Measurements from ENCODE around the gene P2RY8.
"Not testable (repeated sequence)": the region's sequence is repeated elsewhere in the genome, so short reads cannot be mapped to it uniquely, and the experiment has no call there.

The P2RY8 gene

DNA sequence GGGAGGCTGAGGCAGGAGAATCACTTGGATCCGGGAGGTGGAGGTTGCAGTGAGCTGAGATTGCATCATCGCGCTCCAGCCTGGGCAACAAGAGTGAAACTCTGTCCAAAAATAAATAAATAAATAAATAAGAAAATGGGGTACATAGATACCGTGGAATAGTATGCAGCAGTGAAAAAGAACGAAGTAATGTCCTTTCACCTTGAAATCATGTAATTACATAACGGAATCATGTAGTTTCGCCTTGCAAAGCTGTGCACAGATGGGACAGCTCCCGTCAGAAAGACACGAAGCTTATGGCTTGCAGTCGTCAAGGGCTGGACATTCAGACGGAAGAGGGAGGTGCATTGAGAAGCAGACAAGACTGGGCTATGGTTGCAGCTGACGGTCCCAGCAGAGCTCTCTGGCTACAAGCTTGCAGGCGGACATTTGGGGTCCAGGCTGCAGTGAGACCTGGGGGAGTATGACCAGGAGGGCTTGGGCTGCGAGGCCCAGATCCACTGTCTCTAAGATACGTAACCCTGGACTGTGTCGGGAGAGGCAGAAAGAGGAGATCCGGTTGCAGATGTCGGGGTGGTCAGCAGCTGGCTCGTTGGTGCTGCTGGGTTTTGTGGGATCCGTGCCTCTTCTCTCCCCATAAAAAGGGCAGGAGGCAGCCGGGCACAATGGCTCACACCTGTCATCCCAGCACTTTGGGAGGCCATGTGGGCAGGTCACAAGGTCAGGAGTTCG is 6.2 kb upstream of the P2RY8 start:
- no peak for DNase-seq

DNA sequence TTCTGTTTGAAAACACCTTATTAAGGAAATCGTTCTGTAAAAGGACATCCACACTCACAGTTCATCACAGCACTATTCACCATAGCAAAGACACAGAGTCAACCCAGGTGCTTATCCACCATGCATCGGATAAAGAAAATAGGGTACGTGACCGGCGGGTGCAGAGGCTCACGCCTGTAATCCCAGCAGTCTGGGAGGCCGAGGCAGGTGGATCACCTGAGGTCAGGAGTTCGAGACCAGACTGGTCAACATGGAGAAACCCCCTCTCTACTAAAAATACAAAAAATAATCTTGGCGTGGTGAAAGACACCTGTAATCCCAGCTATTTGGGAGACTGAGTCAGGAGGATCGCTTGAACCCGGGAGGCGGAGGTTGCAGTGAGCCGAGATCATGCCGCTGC is 2.2 kb upstream of the P2RY8 start:
- not testable (repeated sequence) for DNase-seq

DNA sequence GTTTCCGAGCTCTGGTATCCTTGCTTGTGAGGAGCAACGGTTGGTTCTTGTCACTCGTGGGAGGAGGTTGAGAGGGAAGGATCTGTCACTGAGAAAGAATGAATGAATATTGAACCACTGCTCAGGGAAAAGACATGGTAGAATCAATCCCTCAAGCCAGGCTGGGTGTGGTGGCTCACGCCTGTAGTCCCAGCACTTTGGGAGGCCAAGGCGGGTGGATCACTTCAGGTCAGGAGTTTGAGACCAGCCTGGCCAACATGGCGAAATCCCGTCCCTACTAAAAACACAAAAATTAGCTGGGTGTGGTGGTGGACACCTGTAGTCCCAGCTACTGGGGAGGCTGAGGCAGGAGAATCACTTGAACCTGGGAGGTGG is 718 bp upstream of the P2RY8 start:
- DNase-seq: not testable (repeated sequence)

DNA sequence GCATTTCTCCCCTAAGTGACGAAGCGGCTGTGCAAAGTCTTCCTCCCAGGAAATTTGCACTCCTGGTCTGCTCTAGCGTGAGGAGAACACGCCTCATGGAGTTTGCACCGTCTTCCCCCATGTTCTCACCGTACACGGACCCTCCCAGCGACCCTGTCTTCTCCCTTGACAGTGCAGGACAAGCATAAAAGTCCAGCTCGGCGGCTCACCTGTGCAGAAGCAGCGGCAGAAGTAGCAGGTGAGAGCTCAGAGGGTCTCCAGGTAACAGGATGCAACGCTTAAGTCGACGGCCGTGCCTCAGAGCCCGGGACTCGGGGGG is 314 bp downstream of the P2RY8 start:
- no peak for DNase-seq

DNA sequence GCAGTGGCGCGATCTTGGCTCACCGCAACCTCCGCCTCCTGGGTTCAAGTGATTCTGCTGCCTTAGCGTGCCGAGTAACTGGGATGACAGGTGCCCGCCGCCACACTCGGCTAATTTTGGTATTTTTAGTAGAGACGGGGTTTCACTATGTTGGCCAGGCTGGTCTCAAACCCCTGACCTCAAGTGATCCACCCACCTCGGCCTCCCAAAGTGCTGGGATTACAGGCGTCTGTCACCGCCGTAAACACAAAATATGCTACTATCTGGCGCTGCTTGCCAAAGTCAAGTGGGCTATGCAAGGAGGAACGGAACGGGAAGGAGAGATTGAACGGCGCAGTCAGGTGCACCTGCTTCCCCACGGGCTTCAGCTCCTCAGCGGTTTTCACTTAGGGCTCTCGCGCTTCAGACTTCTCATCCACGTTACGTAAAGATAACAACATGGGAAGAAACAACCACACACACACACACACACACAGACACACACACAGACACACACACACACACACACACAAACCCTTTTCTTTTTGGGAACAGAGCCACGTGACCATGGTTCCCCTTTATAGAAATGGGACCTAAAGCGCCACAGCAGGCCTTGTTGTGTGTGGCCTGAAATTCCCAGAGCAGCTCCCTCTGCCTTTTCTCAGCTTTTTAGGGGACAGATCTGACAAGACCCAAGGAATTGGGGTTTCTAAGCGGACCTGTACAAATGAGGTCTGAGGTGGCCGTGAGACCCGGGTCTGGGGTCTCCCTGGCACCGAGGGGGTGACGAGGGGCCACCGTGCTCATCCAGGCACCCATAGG is 1.5 kb downstream of the P2RY8 start:
- DNase-seq: peak; percentile 3

DNA sequence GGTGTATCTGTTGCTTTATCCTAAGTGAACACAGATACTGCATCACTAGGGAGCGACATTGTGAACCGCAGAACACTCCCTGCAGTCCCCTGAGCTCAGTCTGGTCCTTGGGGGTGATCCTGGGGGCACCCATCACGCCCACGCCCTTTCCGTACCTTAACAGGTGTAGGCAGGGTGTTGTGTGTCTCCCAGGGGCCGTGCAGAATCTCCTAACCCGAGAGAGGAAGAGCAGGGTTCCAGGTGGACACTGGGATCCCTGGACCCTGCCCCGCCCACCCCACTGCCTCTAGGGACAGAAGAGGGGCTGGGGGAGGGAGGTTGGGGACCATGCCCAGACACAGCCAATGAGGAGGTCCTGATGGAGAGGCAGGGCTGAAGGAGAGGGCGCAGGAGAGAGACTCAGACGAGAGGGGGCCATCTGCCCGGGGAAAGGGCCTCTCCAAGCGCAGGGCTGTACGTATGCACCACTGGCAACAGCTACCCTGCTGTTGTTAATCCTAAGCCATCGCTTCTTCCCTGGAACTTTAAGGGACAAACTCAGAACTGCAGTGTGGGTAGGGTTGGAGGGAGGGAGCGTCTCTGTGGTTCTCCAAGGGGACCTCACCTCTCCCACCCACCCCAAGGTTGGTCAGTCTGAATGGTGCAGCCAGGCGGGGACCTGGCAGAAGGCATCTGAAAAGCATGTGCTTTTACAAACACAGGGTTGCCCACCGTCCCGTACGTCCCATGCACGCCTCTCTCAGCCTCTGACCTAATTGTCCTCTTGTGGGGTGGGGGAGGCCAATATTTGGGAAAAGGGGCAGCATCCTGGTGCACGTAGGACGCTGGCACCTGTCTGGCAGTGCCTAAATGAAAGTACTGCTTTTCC is 2.5 kb downstream of the P2RY8 start:
- no peak for DNase-seq

DNA sequence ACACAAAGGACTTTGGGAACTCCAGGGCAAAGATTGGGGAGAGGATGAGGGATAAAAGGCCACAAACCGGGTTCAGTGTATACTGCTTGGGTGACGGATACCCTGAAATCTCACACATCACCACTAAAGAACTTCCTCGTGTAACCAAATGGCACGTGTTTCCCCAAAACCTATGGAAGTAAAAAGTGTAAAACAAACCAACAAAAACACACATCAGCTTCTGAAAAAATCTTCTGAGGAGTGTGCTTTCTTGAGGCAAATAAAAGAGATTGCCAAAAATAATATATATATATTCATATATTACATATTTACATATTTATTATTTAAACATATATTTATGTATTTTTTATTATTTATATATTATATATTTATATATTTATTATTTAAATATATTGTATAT is 3.9 kb downstream of the P2RY8 start:
- no peak for DNase-seq

DNA sequence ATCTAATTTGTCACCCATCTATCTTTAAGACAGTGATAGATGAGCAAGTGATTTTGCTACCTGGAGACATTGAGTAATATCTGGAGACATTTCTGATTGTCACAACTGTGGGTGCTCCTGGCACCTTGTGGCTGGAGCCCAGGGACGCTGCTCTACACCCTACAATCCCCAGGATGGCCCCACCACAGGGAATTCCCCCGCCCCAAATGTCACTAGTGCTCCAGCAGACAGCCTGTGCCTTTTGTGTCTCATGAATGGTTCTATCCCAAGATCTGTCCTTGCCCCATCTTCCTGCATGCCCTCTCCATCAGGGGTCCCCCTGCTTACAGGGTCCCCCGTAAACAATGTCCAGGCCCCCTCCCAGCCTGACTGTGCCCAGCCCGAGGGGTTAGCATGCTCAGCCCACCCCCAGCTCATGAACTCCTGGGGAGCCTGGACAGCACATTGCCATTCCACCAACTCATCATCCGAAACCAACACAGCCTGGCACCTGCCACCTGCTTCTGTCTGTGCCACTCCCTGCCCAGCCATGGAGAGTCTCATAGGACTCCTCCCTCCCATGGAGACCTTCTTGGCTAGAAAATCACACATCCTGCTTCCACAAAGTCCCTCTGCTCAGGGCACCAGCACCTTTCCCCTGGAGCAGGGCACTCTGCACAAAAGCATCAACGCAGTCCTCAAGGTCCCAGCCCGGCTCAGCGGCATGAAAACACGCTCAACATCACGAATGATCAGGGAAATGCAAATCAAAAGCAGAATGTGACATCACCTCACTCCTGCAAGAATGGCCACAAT is 5.7 kb downstream of the P2RY8 start:
- no peak for DNase-seq

DNA sequence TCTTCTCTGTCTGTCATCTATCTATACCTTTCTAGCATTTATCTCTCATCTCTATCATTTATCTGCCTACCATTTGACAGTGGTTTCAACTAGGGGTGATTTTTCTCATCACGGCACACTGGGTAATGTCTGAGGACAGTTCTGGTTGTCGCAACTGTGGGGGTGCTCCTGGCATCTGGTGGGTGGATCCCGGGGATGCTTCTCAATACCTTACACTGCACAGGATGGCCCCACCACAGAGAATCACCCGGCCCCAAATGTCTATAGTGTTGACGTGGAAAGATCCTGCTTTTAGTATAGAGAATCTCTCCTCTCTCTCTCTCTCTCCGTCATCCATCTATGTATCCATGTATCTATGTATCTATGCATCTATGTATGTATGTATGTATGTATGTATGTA is 7.2 kb downstream of the P2RY8 start:
- DNase-seq: no peak

DNA sequence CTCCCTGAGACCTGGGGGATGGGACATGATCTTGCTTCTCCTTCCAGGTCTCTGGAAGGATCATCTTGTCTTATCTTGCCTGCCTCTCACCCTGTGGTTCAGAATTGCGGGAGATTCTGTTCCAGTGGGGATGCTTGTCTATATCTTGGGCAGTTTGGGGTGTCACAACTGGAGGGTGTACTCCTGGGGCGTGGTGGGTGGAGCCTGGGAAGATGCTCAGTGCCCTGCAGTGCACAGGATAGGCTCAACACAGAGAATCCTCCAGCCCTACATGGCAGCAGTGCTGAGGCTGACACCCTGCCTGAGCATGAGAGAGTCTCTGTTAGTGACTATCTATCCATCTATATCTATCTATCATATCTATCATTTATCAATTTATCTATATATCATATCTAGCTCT is 7.7 kb downstream of the P2RY8 start:
- DNase-seq: no peak

DNA sequence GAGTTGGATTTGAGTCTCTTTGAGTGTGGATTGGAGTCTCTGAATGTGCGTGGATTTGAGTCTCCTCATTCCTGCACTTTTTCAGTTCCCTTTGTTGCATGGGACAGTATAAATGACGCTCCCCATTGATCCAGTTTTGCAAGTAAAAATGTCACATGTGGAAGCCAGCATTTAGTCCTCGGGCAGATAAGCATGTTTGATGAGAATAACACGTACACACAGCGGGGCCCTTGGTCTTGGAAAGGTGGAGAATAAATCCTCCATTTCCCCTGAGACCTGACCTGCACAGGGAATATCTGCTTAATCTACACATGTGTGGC is 8.1 kb downstream of the P2RY8 start:
- DNase-seq: no peak

DNA sequence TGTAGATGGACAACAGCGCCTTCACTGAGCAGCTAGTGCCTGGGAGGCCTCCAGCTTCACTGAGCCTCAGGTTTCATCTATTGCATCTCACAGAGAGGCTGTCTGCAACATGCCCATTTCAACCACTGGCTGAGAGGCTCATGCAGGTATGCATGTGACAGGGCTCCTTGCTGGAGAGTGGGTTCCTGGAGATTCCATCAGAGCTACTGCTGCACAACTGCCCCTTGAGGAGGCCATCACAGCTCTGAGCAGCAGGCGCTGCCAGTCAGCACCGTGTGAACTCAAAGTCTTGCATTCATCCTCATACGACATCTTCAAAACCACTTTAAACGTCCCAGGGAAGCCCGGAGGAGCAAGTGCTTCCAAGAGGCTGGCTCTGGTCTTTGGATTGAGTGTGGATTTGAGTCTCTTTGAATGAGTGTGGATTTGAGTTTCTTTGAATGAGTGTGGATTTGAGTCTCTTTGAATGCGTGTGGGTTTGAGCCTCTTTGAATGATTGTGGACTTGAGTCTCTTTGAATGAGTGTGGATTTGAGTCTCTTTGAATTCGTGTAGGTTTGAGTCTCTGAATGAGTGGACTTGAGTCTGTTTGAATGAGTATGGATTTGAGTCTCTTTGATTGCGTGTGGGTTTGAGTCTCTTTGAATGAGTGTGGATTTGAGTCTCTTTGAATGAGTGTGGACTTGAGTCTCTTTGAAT is 8.7 kb downstream of the P2RY8 start:
- DNase-seq: no peak

DNA sequence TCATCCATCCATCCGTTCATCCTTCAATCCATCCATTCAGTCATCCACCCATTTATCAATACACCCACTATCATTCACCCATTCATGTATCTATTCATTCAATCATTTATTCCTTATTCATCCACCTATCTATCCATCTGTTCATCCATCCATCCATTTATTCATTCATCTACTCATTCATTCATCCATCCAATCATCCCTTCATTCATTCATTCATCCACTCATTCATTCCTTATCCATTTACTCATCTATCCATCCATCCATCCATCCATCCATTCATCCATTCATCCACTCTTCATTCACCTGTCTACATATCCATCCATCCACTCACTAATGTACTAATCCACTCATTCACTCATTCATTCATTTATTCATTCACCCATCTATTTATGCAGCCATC is 9.5 kb downstream of the P2RY8 start:
- no peak for DNase-seq

DNA sequence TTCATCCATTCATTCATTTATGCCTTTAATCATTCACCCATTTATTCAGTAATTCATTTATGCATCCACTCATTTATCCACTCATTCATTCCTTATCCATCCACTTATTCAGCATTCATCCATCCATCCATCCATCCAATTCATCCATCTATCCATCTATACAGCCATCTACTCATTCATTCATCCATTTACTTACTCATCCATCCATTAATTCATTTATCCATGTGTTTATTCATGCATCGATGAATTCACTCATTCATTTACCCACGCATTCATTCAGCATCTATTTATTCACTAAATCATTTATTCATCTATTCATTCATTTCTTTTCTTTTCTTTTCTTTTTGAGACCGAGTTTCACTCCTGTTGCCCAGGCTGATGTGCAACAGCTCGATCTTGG is 10.4 kb downstream of the P2RY8 start:
- DNase-seq: no peak

DNA sequence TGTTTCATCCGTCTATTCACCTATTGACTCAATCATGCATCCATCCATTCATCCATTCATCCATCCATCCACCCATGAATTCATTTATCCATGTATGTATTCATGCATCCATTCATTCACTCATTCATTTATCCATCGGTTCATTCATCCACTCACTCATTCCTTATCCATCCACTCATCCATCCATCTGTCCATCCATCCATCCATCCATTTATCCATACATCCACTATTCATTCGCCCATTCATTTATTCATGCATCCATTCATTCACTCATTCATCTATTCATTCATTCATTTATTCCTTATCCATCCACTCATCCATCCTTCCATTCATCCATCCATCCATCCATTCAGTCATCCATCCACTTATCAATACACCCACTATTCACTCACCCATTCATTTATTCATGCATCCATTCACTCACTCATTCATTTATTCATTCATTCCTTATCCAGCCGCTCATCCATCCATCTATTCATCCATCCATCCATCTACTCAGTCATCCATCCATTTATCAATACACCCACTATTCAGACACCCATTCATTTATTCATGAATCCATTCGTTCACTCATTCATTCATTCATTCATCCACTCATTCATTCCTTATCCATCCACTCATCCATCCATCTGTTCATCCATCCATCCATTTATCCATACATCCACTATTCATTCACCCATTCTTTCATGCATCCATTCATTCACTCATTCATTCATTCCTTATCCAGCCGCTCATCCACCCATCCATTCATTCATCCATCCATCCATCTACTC is 11.2 kb downstream of the P2RY8 start:
- DNase-seq: no peak

DNA sequence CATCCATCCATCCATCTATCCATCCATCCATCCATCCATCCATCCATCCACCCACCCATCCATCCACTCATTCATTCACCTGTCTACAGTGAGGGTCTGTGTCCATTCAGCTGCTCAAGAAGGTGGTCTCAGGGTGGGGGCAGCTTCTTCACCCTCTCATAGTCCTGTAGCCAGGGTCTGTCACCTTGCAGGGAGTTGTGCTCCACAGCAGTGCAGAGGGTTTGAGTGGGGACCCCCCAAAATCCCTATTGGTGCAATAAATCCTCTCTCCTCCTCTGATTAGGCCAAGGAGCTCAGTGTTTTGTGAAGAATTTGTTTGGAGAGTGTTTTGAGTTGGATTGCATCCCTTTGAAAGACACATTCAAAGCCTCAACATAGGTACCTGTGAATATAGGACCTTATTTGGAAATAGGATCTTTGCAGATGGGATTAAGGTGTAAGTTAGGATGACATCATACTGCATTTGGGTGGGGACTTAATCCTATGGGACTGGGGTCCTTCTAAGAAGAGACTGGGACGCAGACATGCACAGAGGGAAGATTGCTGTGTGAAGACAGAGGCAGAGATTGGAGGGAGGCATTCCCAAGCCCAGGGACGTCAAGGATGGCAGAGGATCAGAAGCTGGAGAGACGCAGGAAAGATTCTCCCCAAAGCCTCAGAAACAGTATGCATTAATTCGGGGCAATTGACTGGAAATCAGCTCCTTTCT is 12.0 kb downstream of the P2RY8 start:
- DNase-seq: no peak

DNA sequence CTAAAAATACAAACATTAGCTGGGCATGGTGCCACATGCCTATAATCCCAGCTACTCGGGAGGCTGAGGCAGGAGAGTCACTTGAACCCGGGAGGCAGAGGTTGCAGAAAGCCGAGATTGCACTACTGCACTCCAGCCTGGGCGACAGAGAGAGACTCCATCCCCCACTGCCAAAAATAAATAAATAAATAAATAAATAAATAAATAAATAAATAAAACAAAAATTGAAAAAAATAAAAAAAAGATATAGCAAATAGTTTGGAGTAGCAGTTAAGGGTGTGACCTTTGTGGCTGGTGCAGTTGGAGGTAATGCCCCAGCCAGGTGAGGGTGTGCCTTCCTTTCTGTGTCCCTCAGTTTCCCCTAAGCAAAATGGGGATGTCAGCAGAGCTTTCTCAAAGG is 14.1 kb downstream of the P2RY8 start:
- DNase-seq: not testable (repeated sequence)

DNA sequence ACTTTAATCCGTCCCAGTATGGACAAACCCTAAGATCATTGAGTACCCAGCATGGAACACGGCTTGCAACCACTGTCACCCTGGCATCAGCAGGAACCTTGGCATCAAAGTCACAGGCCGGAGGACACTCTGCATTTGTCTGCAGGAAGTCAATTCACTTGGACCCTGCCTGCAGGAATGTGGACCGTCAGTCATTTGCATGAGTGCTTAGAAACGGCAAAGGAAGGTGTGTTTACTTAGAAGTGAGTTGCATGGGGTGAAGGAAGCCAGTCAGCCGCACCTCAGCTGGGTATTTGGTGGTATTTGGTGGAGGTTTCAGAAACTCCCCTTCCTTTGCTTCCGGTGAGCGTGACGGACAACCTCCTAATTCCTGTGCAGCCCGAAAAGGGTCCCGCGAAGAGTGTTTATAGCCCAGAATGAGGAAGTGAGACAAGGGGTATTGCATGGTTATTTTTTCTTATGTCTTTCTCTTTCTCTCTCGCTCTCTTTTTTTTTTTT is 15.5 kb downstream of the P2RY8 start:
- no peak for DNase-seq

DNA sequence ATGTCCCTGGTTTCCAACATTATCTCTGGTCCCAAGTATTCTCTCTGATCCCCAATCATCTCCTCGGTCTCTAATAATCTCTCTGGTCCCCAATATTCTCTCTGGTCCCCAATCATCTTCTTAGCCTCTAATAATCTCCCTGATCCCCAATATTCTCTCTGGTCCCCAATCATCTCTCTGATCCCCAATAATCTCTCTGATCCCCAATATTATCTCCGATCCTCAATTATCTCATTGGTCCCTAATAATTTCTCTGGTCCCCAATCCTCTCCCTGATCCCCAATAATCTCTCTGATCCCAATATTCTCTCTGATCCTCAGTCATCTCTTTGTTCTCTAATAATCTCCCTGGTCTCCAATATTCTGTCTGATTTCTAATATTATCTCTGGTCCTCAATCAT is 16.6 kb downstream of the P2RY8 start:
- DNase-seq: no peak

DNA sequence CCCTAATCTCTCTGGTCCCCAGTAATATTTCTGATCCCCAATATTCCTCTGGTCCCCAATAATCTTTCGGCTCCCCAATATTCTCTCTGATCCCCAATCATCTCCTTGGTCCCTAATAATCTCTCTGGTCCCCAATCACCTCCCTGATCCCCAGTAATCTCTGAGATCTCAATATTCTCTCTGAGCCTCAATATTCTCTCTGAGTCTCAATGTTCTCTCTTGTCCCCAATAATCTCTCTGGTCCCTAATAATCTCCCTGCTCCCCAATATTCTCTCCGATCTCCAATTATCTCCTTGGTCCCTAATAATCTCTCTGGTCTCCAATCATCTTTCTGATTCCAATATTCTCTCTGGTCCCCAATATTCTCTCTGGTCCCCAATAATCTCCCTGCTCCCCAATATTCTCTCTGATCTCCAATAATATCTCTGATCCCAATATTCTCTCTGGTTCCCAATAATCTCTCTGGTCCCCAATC is 17.9 kb downstream of the P2RY8 start:
- no peak for DNase-seq

DNA sequence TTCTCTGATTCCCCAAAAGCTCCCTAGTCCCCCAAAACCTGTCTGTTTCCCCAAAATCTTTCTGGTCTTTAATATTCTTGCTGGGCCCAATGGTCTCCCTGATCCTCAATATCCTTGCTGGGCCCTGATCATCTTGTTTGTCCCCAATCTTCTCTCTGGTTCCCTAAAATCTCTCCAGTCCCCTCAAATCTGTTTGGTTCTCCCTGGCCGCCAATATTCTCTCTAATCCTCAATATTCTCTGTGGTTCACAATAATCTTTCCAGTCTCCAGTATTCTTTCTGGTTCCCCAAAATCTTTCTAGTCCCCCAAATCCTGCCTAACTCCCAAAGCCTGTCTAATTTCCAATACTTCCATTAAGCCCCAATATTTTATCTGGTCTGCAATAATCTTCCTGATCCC is 18.5 kb downstream of the P2RY8 start:
- no peak for DNase-seq
